ENCODE data around the gene POFUT2.

Gene POFUT2

DNA sequence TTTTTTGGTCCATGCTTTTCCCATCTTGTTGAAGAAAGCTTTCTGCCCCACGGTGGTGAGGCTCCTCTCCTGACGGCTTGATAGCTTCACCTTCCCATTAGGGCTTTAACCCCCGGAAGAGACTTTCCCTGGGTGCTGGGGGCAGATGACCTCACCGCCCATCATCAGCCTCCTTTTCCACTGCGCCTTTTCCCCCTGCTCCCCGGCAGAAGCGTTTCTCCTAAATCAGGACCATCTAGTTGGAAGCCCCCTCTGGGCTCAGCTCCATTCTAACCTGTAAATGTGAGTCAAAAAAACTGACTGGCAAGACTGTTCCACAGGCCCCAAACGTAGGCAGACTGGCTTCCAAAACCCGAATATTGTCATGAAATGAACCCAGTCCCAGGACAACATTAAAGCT lies 6.7 kb downstream of the POFUT2 start:
- H3K27ac ChIP-seq = no peak overlapping the region
- no peak for TF ChIP-seq CTCF (conservative IDR thresholded peaks at IDR 0.05)

DNA sequence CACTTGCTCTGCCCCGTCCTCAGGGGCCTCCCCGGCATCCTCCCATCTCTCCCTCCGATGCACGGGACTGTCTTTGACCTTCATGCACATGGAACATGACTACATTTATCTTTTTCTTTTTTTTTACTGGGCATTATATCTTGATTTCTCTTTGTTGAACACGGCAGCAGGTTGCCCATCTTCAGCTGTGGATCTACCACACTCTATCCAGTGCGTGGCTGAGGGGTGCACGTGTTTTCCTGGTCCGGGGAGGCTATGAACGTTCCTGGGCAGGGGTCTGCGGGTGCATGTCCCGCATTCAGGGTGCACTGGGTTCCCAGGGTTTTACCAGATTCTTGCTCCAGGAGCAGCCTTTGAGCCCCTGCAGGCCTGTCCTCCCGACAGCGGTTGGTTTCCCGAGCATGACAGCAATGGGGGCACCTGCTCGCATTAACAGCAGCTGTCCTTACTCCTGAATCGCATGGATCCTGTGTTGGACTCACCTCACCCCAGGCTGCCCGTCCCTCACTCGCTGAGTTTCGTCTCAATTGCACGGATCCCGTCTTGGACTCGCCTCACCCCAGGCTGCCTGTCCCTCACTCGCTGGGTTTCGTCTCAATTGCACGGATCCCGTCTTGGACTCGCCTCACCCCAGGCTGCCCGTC lies 7.4 kb downstream of the POFUT2 start:
- TF ChIP-seq CTCF (conservative IDR thresholded peaks at IDR 0.05) = no peak
- no peak overlapping the region for H3K27ac ChIP-seq

- no peak for TF ChIP-seq CTCF (conservative IDR thresholded peaks at IDR 0.05)
- no peak overlapping the region for H3K27ac ChIP-seq
These were observed 8.1 kb downstream of the POFUT2 start for GRCh38 chr21:45279446-45280177.

DNA sequence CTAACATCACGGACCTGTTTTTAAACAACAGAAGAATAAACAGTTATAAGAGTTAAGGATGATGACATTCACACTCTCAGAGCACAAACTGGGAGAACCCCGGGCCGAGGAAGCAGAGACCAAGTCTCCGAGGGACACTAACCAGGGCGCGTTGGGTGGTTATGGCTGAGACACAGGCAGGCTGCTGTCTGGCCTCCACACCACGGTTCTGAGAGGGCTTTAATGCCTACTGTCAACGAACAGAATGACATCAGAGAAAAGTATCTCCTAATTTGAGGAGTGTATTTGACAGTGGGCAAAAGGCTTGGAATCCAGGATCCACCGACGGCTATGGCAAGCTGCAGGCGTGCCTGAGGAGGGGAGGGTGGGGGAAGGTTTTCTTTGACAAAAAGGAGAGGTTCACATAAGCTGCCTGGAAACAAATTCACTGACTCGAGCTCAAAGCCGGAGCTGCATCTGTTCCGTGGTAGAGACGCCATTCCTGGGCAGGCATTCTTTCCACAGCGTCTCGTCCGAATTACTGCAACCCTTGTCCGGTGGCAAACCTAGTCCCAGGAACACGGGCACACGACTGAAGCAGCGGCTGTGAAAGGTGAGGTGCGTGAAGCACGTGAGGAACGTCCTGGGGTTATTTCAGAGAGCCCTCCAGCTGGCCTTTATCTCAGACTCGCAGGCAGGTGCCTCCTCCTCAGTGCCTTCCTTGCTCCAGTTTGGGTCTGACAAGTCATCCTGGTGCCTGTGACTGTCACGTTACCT lies 9.4 kb downstream of the POFUT2 start:
- no peak for TF ChIP-seq CTCF (conservative IDR thresholded peaks at IDR 0.05)
- H3K27ac ChIP-seq = no peak overlapping the region

DNA sequence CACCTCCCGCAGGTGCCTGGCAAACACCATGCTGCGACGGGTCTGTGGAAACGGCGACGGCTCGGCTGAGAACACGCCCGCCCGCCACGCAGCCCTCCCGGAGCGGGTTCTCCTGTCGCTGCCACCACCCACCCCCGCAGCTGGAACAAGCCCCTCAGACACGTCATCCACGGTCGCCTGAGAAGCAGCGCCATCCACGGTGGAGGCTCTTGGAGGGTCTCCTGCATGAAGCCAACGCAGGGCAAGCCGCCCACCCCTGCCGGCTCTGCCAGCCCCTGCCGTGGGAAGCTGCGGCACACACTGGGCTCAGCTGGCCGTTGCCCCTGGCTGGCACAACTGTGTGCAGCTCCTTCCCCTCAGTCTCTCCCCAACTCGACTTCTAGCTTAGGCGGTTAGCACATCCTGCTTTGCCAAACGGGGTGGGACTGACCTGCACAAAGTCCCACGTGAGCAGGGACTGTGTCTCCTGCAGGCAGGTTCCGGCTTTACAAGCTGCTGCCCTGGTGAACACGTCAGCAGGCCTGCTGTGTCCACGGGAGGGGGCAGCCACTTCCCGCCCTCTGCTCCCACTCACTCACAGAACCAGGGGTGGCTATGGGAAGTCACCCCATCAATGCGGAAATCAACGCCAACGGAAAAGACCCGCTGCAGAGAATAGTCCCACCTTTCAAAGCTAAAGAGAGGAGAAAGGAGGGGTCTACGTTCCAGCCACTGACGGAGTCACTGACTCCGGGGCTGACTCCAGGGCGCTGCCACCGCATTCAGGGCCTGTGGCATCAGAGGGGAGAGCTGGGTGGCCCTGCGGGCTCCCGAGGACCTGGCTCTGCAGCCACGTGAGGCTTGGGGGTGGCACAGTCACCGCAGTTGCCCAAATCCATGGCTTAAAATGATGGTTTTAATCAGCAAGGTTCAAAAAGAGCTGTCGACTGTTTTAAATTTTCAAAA lies 10.3 kb downstream of the POFUT2 start:
- TF ChIP-seq CTCF (conservative IDR thresholded peaks at IDR 0.05) = no peak
- H3K27ac ChIP-seq = no peak overlapping the region

DNA sequence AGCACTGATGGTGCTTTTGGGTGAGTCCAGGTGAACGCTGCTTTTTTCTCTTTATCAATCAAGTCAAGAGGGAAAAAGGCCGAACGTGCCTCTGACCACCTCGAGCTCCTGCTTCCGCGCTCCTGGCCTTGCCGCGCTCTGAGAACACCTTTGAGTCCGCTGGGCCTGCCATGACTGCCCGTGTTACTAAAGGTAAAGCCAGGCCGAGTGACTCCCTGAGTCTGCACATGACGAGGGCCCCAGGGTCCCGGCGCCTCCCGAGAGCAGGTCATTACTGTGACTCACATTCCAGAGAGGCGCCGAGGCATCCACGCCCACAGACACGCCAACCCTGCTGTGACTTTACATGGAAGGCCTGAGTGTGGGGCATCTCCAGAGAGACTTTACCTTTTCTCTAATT lies 11.1 kb downstream of the POFUT2 start:
- no peak for TF ChIP-seq CTCF (conservative IDR thresholded peaks at IDR 0.05)
- H3K27ac ChIP-seq = no peak overlapping the region

All from VCaP (cell line).